ENCODE measurements around the gene CYP26B1.

Gene CYP26B1

DNA sequence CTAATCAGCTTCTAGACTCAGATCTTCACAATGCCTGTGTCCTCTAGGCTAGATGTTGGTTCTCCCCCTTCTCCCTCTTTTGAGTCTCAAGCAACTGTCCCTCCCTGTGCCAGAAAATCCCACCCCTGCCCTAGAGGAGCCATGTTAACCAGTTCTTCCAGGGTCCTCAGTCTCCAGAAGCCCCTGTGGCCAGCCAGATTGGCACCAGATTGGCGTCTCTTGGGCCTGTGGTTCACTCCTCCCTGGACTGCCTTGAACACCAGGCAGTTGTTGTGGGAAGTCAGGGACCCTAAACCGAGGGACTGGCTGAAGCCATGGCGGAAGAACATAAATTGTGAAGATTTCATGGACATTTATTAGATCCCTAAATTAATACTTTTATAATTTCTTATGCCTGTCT, 36.6 kb downstream of the CYP26B1 start:
- H3K27ac ChIP-seq = no peak overlapping the region
- TF ChIP-seq, protein P1, sequence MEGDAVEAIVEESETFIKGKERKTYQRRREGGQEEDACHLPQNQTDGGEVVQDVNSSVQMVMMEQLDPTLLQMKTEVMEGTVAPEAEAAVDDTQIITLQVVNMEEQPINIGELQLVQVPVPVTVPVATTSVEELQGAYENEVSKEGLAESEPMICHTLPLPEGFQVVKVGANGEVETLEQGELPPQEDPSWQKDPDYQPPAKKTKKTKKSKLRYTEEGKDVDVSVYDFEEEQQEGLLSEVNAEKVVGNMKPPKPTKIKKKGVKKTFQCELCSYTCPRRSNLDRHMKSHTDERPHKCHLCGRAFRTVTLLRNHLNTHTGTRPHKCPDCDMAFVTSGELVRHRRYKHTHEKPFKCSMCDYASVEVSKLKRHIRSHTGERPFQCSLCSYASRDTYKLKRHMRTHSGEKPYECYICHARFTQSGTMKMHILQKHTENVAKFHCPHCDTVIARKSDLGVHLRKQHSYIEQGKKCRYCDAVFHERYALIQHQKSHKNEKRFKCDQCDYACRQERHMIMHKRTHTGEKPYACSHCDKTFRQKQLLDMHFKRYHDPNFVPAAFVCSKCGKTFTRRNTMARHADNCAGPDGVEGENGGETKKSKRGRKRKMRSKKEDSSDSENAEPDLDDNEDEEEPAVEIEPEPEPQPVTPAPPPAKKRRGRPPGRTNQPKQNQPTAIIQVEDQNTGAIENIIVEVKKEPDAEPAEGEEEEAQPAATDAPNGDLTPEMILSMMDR (IDR thresholded peaks at IDR 0.05; ENCODE audit: low read depth, low read length) = no peak
- H3K36me3 ChIP-seq = no peaks in the 10 kb centered on the region
- H3K9me3 ChIP-seq (ENCODE audit: severe bottlenecking) = no peaks in the 10 kb centered on the region
- H3K4me3 ChIP-seq (ENCODE audit: low read depth, low read length) = no peak overlapping the region
- no peak for DNase-seq
- H3K27me3 ChIP-seq (ENCODE audit: insufficient read depth, low read depth, severe bottlenecking) = no peaks in the 10 kb centered on the region

DNA sequence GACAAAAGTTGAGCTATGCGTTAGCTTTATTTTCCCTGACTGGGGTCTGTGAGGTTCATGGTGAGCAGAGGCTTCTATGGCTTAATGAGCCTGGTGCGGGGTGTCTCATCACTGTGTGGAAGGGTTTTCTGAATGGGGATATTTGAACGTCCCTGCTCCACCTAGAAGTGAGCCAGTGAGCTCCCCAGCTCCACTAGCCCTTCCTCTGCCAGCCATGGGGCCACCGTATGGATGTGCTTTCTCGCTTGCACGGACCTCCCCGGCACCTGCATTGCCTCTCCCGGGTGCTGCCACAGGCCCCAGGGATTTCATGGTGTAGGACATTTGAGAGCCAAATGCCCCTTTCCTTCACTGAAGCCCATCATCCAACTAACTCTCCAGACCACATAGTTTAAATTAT, 37.8 kb downstream of the CYP26B1 start:
- H3K4me3 ChIP-seq (ENCODE audit: low read depth, low read length) = no peak overlapping the region
- H3K9me3 ChIP-seq (ENCODE audit: severe bottlenecking) = no peaks in the 10 kb centered on the region
- no peaks in the 10 kb centered on the region for H3K27me3 ChIP-seq (ENCODE audit: insufficient read depth, low read depth, severe bottlenecking)
- DNase-seq = no peak
- H3K27ac ChIP-seq = no peak overlapping the region
- no peaks in the 10 kb centered on the region for H3K36me3 ChIP-seq
- TF ChIP-seq, protein P1 (IDR thresholded peaks at IDR 0.05; ENCODE audit: low read depth, low read length) = no peak

DNA sequence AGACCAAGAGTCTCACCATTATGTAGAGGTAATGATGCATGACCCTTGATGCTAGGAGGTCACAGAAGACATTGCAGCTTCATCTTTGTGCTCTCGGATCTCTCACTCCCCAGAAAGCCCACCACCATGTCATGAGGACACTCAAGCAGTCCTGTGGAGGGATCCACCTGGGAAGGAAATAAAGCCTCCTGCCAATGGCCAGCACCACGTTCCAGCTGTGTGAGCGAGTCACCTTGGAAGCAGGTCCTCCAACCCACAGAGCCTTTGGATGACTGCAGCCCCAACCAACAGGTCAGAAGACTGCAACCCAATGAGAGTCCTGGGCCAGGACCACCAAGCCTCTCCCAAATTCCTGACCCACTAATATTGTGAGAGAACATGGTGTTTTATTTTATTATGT, 38.4 kb downstream of the CYP26B1 start:
- TF ChIP-seq, protein P1 (IDR thresholded peaks at IDR 0.05; ENCODE audit: low read depth, low read length) = no peak
- H3K9me3 ChIP-seq (ENCODE audit: severe bottlenecking) = no peaks in the 10 kb centered on the region
- no peak for DNase-seq
- H3K27ac ChIP-seq = no peak overlapping the region
- H3K4me3 ChIP-seq (ENCODE audit: low read depth, low read length) = no peak overlapping the region
- H3K27me3 ChIP-seq (ENCODE audit: insufficient read depth, low read depth, severe bottlenecking) = no peaks in the 10 kb centered on the region
- H3K36me3 ChIP-seq = no peaks in the 10 kb centered on the region

DNA sequence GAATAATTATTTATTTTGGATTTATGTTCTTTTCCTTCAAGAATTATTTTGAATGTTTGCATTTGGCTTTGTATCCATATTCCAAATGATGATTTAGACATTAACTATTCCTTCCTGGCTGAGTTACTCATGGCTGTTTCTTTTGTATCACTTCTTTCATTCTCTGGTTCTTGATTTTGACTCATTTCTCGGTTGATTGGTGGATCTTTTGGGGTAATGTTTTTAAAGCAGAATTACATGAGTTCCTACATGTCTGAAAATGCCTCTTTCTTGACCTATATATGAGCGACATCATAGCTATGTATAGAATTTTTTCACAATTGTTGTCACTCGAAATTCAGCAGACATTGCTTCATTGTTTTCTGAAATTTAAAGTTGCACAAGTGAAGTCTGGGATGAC, 39.5 kb downstream of the CYP26B1 start:
- Histone ChIP-seq H3K27ac (no peak overlapping the region), H3K36me3 (no peaks in the 10 kb centered on the region), H3K4me3 (ENCODE audit: low read depth, low read length) (no peak overlapping the region), H3K27me3 (ENCODE audit: insufficient read depth, low read depth, severe bottlenecking) (no peaks in the 10 kb centered on the region), H3K9me3 (ENCODE audit: severe bottlenecking) (no peaks in the 10 kb centered on the region)
- DNase-seq = no peak
- TF ChIP-seq, protein P1 (IDR thresholded peaks at IDR 0.05; ENCODE audit: low read depth, low read length) = no peak

DNA sequence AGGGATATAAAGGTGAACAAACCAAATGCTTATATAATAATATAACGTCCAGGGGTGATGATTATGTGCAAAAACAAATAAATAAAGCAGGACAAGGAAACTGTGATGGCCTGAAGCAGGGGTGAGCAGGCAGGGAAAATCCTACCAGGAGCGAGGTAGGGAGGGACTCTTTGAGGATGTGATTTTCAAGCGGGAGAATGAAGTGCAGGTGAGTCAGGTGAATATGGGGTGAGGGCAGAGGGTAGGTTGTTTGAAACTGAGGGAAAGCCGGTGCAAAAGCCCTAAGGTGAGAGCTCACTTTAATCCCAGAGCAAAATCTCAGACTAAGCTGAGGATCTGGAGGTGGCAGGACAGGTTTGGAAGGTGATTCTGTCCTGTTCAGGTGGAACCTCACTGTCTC, 40.7 kb downstream of the CYP26B1 start:
- H3K27ac ChIP-seq = no peak overlapping the region

More for the DNA sequence above, 40.7 kb downstream of the CYP26B1 start:
- Histone ChIP-seq H3K36me3 (no peaks in the 10 kb centered on the region), H3K27me3 (ENCODE audit: insufficient read depth, low read depth, severe bottlenecking) (no peaks in the 10 kb centered on the region), H3K9me3 (ENCODE audit: severe bottlenecking) (no peaks in the 10 kb centered on the region), H3K4me3 (ENCODE audit: low read depth, low read length) (no peak overlapping the region)
- TF ChIP-seq, protein P1 (IDR thresholded peaks at IDR 0.05; ENCODE audit: low read depth, low read length) = no peak
- DNase-seq = no peak
